ENCODE results near the gene PRTN3.
"Not testable (repeated sequence)": the region's sequence is repeated elsewhere in the genome, so short reads cannot be mapped to it uniquely, and the experiment has no call there.

Gene PRTN3

DNA sequence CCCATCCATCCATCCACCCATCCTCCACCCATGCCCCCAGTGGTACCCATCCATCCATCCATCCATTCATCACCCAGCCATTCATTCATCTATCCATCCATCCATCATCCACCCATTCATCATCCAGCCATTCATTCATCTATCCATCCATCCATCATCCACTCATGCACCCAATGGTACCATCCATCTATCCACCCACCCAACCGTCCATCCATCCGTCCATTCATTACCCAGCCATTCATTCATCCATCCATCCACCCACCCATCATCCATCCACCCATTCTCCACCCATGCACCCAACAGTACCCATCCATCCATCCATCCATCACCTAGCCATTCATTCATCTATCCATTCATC lies 24.3 kb upstream of the PRTN3 start:
- no peak for DNase-seq

DNA sequence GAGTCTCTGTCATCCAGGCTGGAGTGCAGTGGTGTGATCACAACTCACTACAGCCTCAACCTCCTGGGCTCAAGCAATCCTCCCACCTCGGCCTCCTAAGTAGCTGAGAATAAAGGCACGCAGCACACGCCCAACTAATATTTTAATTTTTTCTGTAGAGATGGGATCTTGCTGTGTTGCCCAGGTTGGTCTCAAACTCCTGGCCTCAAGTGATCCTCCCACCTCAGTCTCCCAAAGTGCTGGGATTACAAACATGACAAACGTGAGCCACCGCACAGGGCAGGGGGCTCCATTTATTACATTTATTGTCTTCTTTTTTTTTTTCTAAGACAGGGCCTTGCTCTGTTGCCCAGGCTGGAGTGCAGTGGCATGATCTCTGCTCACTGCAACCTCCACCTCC lies 20.6 kb upstream of the PRTN3 start:
- not testable (repeated sequence) for DNase-seq

DNA sequence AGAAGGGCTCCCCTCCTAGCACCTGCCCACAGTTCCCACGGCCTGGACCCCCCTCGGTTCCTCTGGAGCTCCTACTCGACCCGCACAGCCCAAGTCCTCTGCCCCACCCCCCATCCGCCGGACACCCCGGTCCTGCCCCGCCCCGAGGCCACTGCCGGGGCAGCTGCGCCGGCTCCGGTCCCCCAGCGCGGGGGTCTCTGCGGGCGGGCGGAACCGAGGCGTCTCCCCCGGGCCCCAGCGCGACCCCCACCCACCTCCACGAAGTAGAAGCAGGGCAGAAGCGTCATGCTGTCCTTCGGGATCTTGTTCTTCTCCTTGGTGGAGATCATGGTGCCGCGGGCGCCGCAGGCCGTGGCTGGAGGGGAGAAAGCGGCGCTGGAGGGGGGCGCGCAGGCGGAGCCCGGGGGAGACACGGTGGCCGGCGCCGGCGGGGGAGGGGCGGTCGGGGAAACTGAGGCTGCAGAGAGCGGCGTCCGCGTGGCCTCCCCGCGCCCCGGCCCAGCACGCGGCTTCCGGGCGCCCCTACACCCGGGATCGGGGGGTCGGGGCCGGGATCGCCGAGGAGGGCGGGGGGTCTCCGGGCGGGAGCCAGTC lies 19.5 kb upstream of the PRTN3 start:
- DNase-seq: no peak

DNA sequence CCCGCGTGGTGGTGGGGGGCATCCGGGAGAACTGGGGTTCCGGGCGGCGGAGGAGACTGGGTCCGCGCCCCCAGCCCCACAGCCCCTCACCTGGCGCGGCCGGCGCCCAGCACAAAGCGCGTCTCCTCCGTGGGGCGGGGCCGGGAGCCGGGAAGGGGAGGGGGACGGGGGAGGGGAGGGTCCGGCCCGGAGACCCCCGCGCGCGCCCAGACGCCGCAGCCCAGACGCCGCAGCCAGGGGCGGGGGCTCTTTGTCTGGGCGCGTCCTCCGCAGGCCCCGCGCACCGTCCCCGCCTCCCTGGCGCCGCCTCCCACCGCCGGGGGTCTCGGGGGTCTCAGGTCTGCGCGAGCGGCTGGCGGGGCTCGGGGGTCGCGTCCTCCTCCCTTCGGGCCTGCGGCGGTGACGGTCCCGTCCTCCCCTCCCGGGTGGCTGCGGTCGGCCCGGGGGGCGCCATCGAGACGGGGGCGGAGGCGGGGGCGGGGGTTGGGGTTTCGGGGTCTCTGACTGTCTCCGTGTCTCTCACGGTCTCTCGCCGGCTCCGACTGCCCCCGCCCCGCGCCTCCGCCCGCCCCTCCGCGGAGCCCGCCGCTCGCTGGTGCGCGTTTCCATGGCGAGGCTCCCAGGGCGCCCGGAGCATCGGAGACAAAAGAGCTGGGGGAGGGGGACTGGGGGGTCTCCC lies 18.8 kb upstream of the PRTN3 start, which contains the start of gene PLPPR3:
Gene PLPPR3 (minus strand): TSS at position 131 of the 679 bp plus-strand sequence. CDS start 396 bp downstream, outside the sequence.
- no peak for DNase-seq

DNA sequence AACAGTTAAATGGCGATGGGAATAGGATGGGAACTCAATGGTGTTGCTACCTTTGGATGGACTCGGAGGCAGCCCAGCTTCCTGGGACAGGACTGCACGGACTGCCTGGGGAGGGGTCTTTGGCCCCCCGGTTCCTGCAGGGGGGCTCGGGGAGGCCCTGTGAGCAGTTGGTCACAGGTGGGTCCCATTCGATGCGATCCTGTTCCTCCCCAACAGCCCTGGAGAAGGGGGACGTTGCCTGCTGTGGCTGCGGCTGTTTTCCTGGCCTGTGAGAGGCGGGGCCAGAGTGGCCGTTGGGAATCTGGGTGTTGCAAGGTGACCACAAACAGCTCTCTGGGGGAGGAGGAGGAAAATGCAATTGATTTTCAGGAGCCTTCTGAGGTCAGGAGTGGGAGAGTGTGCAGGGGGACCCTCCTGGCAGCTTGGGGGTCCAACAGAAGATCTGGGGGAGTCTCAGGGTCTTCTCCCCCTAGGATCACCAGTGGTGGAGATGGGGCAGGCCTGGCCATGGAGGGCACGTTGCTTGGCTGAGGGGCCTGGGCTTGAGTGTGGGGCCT lies 17.2 kb upstream of the PRTN3 start:
- no peak for DNase-seq

DNA sequence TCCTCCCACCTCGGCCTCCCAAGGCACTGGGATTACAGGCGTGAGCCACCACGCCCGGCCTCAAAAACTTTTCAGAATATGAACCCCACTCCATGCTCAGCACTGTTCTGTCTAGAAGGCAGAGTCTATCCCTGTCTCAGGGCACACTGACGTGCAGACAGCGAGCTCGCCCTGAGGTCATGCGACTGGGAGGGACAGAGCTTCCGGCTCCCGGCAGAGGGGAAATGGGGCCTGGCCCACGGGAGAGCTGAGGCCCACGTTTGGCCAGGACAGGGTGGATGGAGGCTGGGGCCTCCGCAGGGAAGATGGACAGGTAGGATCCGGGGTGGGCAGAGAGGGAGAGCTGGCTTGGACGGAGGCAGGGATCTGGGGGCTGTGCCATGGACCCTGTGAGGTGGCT lies 15.9 kb upstream of the PRTN3 start:
- DNase-seq: no peak

DNA sequence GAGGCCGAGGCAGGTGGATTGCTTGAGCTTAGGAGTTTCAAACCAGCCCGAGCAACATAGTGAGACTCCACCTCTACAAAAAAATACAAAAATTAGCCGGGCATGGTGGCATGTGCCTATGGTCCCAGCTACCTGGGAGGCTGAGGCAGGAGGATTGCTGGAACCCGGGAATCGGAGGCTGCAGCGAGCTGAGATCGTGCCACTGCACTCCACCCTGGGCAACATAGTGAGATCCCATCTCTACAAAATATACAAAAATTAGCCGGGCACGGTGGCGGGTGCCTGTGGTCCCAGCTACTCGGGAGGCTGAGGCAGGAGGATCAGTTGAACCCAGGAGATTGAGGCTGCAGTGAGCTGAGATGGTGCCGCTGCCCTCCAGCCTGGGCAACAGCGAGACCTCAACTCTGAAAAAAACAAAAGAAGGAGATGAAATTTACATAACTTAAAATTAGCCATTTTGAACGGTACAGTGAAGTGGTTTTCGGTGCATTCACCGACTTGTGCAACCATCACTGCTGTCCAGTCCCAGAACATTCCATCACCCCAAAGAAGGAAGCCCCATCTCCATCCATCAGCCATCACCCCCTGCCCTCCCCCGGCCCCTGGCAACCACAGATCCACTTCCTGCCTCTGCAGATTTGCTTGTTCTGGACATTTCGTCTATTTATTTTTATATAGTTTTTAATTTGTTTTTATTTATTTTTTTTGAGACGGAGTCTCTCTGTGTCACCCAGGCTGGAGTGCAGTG lies 14.7 kb upstream of the PRTN3 start:
- DNase-seq: no peak

DNA sequence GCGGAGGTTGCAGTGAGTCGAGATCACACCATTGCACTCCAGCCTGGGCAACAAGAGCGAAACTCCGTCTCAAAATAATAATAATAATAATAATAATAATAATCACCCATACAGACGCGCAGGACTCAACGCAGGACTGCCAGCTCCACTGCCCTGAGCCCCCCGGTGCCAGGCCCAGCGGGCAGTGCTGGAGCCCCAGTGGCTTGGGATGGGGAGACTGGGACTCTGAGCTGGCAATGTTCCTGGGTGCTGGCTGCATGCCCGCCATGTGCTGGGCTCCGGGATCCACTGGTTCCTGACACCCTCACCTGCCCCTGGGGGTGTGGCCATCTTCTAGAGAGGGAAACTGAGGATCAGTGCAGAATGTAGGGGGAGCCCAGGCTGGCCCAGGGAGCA lies 13.5 kb upstream of the PRTN3 start:
- DNase-seq: no peak

DNA sequence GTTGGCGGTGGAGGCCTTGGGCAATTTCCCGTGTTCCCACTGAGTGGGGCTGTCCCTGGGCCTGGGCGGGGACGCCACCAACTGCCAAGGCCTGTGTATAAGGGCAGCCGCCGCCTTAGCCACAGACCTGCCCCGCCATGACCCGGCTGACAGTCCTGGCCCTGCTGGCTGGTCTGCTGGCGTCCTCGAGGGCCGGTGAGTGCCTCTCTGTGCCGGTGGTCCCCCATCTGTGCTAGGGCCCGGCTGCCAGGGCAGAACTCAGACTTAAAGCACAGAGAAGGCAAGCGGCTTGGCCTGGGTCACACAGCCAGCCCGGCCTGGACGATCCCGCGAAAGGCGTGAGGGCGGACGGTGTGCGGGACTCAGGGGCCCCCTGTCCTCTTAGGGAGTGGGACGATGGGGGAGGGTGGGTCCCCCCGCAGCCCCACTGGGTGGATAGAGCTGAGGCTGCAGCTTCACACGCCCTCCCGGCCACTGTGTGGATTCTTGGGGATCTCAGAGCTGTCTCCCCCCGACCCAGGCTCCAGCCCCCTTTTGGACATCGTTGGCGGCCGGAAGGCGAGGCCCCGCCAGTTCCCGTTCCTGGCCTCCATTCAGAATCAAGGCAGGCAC lies 13.0 kb upstream of the PRTN3 start, which contains the start of gene AZU1:
Gene AZU1 (plus strand): TSS at position 128 of the 612 bp plus-strand sequence. CDS start 10 bp downstream, at position 138.
- no peak for DNase-seq

DNA sequence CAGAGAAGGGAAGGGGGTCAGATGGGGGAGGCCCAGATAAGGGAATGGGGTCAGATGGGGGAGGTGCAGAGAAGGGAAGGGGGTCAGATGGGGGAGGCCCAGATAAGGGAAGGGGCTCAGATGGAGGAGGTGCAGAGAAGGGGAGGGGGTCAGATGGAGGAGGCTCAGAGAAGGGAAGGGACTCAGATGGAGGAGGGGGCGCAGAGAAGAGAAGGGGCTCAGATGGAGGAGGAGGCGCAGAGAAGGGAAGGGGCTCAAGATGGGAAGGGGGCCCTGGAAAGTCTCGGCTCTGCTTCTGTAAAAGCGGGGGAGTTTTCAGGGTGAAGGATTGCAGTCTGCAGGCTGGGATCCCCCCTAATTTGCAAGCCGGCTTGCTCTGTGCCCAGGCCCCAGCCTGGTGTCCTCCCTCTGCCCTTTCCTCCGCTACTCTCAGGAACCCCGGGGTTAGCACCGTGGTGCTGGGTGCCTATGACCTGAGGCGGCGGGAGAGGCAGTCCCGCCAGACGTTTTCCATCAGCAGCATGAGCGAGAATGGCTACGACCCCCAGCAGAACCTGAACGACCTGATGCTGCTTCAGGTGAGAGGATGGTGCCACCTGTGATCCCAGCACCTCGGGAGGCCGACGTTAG lies 11.6 kb upstream of the PRTN3 start:
- DNase-seq: no peak

DNA sequence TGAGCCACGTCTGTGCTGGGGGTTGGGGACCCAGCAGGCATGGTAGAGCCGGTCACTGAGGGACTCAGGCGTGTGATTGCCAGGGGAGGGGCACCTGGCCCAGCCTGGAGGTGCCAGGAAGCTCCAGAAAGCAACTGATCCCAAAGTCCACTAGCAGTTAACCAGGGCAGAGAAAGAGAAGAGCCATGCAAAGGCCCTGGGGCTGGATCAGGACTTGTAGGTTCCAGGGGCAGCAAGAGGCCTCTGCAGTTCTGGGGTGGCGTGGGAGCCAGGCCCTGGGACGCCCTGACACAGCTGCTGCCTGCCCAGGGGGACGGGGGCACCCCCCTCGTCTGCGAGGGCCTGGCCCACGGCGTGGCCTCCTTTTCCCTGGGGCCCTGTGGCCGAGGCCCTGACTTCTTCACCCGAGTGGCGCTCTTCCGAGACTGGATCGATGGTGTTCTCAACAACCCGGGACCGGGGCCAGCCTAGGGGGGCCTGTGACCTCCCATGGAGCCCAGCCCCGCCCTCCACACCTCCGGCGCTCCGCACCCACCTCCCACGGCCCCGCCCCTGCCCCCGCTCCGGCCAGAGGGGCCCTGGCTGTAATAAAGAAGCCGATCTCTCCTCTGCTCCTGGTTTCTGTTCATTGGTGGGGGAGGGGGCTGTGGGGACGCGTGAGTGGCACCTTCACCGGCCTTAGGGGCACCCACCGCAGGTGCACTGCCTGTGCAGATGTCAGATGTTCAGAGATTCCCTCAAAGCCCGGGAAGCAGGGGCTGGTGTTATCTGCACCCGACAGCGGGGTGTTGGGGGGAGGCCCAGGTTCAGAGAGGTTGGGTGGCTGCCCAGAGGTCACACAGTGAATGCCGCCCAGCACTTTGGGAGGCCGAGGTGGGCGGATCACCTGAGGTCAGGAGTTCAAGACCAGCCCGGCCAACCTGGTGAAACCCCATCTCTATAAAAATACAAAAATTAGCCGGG lies 9.1 kb upstream of the PRTN3 start:
- DNase-seq: no peak

DNA sequence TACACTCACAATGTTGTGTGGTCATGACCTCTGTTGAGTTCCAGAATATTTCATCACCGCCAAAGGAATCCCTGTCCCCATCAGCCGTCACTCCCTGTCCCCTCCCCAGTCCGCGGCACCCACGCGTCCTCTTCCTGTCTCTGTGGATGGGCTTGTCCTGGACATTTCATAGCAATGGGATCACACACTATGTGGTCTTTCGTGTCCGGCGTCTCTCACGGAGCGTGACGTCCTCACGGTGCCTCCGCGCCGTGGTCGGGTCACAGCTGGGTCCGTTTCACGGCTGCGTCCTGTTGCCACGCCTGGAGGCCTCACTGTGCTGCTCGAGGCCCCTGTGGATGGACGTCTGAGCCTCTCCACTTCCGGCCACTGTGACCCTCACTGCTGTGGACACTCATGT lies 6.6 kb upstream of the PRTN3 start:
- no peak for DNase-seq

DNA sequence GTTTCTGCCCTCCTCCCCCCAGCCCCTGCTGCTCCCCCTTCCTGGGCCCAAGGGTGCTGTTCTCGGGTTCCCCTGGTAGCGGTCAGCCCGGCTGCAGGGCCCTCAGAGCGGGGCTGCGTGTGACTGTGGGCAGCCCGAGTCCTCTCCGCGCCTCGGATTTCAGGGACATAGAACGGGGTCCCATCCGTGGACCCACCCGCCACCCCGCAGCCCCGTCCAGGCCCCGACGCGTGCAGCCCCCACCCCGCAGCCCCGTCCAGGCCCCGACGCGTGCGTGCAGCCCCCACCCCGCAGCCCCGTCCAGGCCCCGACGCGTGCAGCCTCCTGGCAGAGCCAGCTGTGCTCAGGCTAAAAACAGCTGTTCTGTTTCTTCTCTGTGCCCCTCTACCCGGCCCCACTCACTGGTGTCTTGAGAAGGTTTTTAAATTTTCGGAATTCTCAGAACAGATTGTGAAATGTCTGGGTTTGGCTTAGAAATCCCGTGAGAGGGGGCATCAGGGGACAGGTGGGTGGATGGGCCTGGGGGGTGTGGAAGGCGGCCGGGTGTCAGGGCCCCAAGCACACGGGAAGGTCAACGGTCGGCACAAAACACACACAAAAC lies 5.5 kb upstream of the PRTN3 start:
- DNase-seq: no peak

DNA sequence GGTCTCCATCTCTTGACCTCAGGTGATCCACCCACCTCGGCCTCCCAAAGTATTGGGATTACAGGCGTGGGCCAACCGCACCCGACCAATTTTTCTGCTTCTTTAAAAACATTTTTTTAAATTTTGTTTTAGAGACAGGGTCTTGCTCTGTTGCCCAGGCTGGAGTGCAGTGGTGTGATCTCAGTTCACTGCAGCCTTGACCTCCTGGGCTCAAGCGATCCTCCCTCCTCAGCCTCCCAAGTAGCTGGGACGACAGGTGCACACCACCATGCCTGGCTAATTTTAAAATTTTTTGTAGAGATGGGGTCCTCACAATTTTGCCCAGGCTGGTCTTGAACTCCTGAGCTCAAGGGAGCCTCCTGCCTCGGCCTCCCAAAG lies 2.0 kb downstream of the PRTN3 start:
- not testable (repeated sequence) for DNase-seq

DNA sequence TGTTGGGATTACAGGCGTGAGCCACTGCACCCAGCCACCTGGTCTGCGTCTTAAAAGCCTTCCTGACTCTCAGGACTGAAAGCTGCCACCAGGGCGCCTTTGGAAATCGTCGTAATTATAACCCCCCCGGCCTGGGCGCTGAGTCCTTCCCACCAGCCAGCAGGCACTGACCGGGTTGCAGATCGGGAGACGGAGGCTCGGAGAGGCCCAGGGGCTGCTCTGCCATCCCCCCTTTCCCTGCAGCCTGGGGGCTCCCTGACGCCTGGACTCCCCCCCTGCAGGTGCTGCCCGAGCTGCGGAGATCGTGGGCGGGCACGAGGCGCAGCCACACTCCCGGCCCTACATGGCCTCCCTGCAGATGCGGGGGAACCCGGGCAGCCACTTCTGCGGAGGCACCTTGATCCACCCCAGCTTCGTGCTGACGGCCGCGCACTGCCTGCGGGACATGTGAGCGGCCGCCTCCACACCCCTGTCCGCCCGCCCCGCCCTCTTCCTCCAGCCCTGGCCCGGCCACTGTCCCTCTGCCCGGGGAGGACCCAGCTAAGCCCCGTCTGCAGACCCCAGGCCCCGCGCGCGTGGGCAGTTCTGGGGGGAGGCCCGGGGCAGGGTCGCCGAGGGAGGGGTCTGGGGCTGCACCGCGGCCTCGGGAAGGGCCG lies 2.5 kb downstream of the PRTN3 start:
- DNase-seq: no peak

DNA sequence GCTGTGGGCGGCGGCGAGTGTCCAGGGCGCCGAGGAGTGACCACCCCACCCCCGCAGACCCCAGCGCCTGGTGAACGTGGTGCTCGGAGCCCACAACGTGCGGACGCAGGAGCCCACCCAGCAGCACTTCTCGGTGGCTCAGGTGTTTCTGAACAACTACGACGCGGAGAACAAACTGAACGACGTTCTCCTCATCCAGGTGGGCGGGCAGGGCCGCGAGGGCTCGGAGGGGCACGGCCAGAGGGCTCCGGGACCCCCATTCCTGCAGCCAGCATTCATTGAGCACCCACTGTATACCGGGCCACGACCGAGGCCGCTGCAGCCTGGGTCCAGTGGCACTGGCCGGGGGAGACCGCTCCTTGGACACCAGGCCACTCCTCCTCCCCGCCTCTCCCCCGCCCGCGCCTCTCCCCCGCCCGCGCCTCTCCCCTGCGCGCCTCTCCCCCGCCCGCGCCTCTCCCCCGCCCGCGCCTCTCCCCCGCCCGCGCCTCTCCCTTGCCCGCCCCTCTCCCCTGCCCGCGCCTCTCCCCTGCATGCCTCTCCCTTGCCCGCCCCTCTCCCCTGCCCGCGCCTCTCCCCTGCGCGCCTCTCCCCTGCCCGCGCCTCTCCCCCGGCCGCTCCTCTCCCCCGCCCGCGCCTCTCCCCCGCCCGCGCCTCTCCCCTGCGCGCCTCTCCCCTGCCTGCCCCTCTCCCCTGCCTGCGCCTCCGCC lies 3.2 kb downstream of the PRTN3 start:
- DNase-seq: no peak

DNA sequence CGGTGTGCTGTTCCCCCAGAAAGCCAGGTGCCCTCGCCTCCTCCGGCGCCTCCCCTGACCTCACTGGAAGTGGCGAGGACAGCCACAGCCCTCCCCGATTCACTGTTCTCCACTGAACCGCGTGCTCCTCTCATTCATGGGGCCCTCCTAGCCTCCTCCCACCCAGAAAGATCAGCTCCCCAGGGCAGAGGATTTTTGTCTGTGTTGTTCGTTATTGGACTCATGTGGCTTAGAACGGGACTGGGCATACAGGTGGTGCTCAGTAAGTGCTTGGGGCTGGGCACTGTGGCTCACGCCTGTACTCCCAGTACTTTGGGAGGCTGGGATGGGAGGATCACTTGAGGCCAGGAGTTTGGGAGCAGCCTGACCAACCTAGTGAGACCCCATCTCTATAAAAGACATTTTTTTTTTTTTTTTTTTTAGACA lies 3.8 kb downstream of the PRTN3 start:
- DNase-seq: no peak

DNA sequence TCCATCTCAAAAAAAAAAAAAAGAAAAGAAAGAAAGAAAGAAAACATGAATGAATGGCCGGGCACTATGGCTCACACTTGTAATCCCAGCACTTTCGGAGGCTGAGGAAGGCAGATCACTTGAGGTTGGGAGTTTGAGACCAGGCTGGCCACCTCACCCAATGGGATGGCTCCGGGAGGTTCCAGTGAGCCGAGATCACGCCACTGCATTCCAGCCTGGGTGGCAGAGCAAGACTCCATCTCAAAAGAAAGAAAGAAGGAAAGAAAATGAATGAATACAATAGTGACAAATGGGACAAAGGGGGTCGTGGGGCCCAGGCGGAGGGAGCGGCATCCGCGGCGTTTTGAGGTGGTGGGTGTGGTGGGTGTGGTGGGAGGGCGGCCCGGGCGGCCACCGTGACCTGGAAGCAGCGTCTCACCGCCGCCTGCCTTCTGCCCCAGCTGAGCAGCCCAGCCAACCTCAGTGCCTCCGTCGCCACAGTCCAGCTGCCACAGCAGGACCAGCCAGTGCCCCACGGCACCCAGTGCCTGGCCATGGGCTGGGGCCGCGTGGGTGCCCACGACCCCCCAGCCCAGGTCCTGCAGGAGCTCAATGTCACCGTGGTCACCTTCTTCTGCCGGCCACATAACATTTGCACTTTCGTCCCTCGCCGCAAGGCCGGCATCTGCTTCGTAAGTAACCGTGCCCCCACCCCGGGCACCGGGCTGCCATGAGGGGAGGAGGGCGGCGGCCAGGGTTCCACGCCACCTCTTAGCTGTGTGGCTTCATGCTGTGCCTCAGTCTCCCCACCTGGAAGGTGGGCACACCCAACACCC lies 5.1 kb downstream of the PRTN3 start:
- DNase-seq: no peak

DNA sequence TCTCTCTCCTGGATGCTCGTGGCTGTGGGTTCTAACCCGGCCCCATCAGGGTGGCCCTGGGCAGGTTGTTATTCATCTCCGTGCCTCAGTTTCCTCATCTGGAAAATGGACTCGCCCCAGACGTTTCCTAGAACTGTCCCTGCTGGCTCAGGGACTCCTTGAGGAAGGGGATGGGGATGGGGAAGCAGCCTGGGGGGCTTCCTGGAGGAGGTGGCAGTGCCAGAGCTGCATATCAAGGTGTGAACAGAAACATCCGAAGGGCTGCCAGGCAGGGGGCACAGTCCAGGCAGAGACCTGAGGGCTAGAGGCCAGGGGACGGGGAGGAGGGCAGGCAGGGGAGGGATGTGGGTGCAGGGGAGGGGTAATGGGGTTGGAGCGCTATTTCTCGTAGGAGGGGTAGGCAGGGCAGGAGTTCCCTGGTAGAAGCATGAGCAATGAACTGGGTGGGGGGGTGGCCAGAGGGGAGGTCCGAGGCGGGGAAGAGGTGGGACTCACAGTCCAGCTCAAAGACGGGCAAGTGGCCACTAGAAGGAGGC lies 7.7 kb downstream of the PRTN3 start:
- no peak for DNase-seq
